ENCODE data around the gene GADD45B.
A peak's percentile ranks its signal among the peaks of the same experiment; 100 is the strongest.

GRCh38 chr19:2524361-2524839 lies 48.5 kb downstream of the GADD45B start:
- TF ChIP-seq, protein P1, sequence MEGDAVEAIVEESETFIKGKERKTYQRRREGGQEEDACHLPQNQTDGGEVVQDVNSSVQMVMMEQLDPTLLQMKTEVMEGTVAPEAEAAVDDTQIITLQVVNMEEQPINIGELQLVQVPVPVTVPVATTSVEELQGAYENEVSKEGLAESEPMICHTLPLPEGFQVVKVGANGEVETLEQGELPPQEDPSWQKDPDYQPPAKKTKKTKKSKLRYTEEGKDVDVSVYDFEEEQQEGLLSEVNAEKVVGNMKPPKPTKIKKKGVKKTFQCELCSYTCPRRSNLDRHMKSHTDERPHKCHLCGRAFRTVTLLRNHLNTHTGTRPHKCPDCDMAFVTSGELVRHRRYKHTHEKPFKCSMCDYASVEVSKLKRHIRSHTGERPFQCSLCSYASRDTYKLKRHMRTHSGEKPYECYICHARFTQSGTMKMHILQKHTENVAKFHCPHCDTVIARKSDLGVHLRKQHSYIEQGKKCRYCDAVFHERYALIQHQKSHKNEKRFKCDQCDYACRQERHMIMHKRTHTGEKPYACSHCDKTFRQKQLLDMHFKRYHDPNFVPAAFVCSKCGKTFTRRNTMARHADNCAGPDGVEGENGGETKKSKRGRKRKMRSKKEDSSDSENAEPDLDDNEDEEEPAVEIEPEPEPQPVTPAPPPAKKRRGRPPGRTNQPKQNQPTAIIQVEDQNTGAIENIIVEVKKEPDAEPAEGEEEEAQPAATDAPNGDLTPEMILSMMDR (IDR thresholded peaks at IDR 0.05; ENCODE audit: extremely low read depth in 1 of 2, insufficient read depth in 1 of 2, low read depth in 1 of 2, low read length in 2 of 2) = no peak
- no peak for TF ChIP-seq EZH2 (IDR thresholded peaks at IDR 0.05; ENCODE audit: borderline replicate concordance, low read depth, low read length, severe bottlenecking)
- TF ChIP-seq MYC (IDR thresholded peaks at IDR 0.05; ENCODE audit: low read depth, low read length) = no peak
- TF ChIP-seq POLR2A (IDR thresholded peaks at IDR 0.05; ENCODE audit: low read depth, low read length) = no peak
- no peak for TF ChIP-seq FOS (IDR thresholded peaks at IDR 0.05; ENCODE audit: borderline replicate concordance, insufficient read depth, low read length)
- TF ChIP-seq GATA2 (IDR thresholded peaks at IDR 0.05; ENCODE audit: insufficient read depth, insufficient read length, low read depth, low read length) = no peak
- TF ChIP-seq, protein P2, sequence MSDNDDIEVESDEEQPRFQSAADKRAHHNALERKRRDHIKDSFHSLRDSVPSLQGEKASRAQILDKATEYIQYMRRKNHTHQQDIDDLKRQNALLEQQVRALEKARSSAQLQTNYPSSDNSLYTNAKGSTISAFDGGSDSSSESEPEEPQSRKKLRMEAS (IDR thresholded peaks at IDR 0.05; ENCODE audit: insufficient read depth, insufficient read length) = peak; percentile 42
- no peak for TF ChIP-seq POLR2AphosphoS5 (IDR thresholded peaks at IDR 0.05; ENCODE audit: insufficient read depth, low read depth, low read length)
- TF ChIP-seq JUN (IDR thresholded peaks at IDR 0.05; ENCODE audit: borderline replicate concordance, insufficient read depth, insufficient read length, low read depth) = no peak

Data from endothelial cell of umbilical vein (primary cell).